Measurements from ENCODE around the gene ZNF23. TPM values are rescaled to one million over a fixed set of nuclear protein-coding genes. Genes with fewer than 3 reads are reported as not detected.

ZNF23 gene
- total RNA-seq, 1 experiment from 2014 or later: 11.6 TPM

- TF ChIP-seq, protein P1, sequence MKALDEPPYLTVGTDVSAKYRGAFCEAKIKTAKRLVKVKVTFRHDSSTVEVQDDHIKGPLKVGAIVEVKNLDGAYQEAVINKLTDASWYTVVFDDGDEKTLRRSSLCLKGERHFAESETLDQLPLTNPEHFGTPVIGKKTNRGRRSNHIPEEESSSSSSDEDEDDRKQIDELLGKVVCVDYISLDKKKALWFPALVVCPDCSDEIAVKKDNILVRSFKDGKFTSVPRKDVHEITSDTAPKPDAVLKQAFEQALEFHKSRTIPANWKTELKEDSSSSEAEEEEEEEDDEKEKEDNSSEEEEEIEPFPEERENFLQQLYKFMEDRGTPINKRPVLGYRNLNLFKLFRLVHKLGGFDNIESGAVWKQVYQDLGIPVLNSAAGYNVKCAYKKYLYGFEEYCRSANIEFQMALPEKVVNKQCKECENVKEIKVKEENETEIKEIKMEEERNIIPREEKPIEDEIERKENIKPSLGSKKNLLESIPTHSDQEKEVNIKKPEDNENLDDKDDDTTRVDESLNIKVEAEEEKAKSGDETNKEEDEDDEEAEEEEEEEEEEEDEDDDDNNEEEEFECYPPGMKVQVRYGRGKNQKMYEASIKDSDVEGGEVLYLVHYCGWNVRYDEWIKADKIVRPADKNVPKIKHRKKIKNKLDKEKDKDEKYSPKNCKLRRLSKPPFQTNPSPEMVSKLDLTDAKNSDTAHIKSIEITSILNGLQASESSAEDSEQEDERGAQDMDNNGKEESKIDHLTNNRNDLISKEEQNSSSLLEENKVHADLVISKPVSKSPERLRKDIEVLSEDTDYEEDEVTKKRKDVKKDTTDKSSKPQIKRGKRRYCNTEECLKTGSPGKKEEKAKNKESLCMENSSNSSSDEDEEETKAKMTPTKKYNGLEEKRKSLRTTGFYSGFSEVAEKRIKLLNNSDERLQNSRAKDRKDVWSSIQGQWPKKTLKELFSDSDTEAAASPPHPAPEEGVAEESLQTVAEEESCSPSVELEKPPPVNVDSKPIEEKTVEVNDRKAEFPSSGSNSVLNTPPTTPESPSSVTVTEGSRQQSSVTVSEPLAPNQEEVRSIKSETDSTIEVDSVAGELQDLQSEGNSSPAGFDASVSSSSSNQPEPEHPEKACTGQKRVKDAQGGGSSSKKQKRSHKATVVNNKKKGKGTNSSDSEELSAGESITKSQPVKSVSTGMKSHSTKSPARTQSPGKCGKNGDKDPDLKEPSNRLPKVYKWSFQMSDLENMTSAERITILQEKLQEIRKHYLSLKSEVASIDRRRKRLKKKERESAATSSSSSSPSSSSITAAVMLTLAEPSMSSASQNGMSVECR (CRISPR knock-in tag; IDR thresholded peaks at IDR 0.05; ENCODE audit: borderline replicate concordance): no peak
- no peak for TF ChIP-seq ERG (CRISPR knock-in tag; IDR thresholded peaks at IDR 0.05)
- TF ChIP-seq ATF1 (CRISPR knock-in tag; IDR thresholded peaks at IDR 0.05): no peak
- TF ChIP-seq, protein P2, sequence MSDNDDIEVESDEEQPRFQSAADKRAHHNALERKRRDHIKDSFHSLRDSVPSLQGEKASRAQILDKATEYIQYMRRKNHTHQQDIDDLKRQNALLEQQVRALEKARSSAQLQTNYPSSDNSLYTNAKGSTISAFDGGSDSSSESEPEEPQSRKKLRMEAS (CRISPR knock-in tag; IDR thresholded peaks at IDR 0.05): no peak
- no peak for TF ChIP-seq NR2C2 (CRISPR knock-in tag; IDR thresholded peaks at IDR 0.05)
- TF ChIP-seq ELF4 (CRISPR knock-in tag; IDR thresholded peaks at IDR 0.05; ENCODE audit: low read depth): no peak
These were observed 1.8 kb downstream of the ZNF23 start (continued) for GRCh38 chr16:71460236-71460635.

- no peak for TF ChIP-seq TCF7 (CRISPR knock-in tag; IDR thresholded peaks at IDR 0.05; ENCODE audit: low read depth)
- no peak for TF ChIP-seq ZMAT4 (CRISPR knock-in tag; IDR thresholded peaks at IDR 0.05)
- CTCF ChIA-PET: interaction anchor here (1.9 to 2.1 kb wide), 2 partner anchors 20 to 47 kb away, joined by 5 to 8 read pairs; no protein-coding TSS in a partner anchor
- no peaks in the 10 kb centered on the region; the same call in 1 of the 2 replicates for H3K27me3 Mint-ChIP-seq (ENCODE audit: low read depth)
- H3K4me3 Mint-ChIP-seq: no peak overlapping the region
- no peaks in the 10 kb centered on the region for H3K9me3 Mint-ChIP-seq
- peaks cover 17% of the 10 kb centered on the region for H3K4me1 Mint-ChIP-seq
- no peak for DNase-seq (ENCODE audit: low spot score)
- POLR2A ChIA-PET: interaction anchor here (0.6 kb wide), 1 partner anchor 91 kb away, joined by 7 read pairs; no protein-coding TSS in a partner anchor
- H3K36me3 Mint-ChIP-seq: peaks cover 9% of the 10 kb centered on the region
- ATAC-seq: no peak
- H3K27ac Mint-ChIP-seq: no peak overlapping the region
These were observed 2.5 kb downstream of the ZNF23 start for GRCh38 chr16:71459510-71459909.

DNA sequence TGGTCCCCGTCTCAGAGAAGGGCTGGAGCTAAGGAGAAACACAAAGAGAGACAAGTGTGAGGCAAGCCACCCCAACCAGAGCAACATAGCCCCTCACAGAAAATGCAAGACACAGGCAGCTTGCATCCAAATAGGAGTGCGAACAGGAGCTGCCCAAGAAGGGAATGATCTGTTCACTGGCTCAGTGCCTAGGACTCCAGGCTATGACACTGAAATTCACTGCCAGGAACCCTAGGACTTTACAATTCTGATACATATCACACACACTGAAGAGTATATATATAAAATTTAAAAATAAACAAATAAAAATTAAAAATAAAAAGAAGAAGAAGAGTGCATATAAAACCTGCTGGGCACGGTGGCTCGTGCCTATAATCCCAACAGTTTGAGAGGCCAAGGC is 5.2 kb downstream of the ZNF23 start:
- DNase-seq (ENCODE audit: low spot score) (no peak), ATAC-seq (no peak)
- Mint-ChIP-seq H3K36me3 (peaks cover 36% of the 10 kb centered on the region), H3K4me1 (peaks cover 8% of the 10 kb centered on the region; the same call in 1 of the 2 replicates), H3K4me3 (no peak overlapping the region), H3K9me3 (peaks cover 13% of the 10 kb centered on the region), H3K27me3 (ENCODE audit: low read depth) (no peaks in the 10 kb centered on the region; the same call in 1 of the 2 replicates), H3K27ac (no peak overlapping the region)
- POLR2A ChIA-PET: no interaction called here
- CTCF ChIA-PET: interaction anchor here (1.4 kb wide), 1 partner anchor 154 kb away, joined by 3 read pairs; no protein-coding TSS in a partner anchor
- TF ChIP-seq, protein P3, sequence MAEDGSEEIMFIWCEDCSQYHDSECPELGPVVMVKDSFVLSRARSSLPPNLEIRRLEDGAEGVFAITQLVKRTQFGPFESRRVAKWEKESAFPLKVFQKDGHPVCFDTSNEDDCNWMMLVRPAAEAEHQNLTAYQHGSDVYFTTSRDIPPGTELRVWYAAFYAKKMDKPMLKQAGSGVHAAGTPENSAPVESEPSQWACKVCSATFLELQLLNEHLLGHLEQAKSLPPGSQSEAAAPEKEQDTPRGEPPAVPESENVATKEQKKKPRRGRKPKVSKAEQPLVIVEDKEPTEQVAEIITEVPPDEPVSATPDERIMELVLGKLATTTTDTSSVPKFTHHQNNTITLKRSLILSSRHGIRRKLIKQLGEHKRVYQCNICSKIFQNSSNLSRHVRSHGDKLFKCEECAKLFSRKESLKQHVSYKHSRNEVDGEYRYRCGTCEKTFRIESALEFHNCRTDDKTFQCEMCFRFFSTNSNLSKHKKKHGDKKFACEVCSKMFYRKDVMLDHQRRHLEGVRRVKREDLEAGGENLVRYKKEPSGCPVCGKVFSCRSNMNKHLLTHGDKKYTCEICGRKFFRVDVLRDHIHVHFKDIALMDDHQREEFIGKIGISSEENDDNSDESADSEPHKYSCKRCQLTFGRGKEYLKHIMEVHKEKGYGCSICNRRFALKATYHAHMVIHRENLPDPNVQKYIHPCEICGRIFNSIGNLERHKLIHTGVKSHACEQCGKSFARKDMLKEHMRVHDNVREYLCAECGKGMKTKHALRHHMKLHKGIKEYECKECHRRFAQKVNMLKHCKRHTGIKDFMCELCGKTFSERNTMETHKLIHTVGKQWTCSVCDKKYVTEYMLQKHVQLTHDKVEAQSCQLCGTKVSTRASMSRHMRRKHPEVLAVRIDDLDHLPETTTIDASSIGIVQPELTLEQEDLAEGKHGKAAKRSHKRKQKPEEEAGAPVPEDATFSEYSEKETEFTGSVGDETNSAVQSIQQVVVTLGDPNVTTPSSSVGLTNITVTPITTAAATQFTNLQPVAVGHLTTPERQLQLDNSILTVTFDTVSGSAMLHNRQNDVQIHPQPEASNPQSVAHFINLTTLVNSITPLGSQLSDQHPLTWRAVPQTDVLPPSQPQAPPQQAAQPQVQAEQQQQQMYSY (CRISPR knock-in tag; IDR thresholded peaks at IDR 0.05): no peak
- TF ChIP-seq TCF7 (CRISPR knock-in tag; IDR thresholded peaks at IDR 0.05; ENCODE audit: low read depth): no peak
- no peak for TF ChIP-seq ZNF219 (CRISPR knock-in tag; IDR thresholded peaks at IDR 0.05; ENCODE audit: borderline replicate concordance)
- TF ChIP-seq MYBL2 (CRISPR knock-in tag; IDR thresholded peaks at IDR 0.05): no peak
- TF ChIP-seq, protein P4, sequence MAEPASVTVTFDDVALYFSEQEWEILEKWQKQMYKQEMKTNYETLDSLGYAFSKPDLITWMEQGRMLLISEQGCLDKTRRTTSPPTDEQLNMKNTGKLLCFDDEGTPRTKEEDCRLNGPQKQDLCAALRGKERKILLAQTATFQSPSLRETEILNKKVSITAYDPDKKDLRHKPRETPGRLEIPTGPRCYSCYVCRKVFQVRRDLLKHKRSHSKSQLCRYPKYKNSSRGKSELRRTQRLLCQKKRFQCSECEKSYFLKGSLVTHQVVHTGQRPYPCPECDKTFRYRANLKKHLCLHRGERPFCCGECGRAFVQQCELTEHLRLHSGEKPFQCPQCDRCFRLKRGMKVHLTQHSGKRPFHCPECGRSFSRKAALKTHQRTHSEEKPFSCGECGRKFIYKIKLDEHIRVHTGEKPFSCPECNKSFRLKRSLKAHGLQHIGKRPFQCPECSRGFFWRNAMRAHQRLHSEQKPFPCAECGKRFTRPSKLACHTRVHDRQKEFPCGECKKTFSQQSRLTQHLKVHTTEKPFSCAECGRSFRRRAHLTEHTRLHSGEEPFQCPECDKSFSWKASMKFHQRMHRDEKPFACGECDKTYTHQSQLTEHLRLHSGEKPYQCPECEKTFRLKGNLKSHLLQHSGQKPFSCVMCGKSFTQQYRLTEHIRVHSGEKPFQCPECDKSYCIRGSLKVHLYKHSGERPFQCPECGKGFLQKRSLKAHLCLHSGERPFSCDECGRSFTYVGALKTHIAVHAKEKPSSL (CRISPR knock-in tag; conservative IDR thresholded peaks at IDR 0.05): no peak
- TF ChIP-seq ZNF138 (CRISPR knock-in tag; conservative IDR thresholded peaks at IDR 0.05): no peak
- no peak for TF ChIP-seq CREM (CRISPR knock-in tag; IDR thresholded peaks at IDR 0.05)
- no peak for TF ChIP-seq IRF1 (CRISPR knock-in tag; IDR thresholded peaks at IDR 0.05)
- TF ChIP-seq, protein P5, sequence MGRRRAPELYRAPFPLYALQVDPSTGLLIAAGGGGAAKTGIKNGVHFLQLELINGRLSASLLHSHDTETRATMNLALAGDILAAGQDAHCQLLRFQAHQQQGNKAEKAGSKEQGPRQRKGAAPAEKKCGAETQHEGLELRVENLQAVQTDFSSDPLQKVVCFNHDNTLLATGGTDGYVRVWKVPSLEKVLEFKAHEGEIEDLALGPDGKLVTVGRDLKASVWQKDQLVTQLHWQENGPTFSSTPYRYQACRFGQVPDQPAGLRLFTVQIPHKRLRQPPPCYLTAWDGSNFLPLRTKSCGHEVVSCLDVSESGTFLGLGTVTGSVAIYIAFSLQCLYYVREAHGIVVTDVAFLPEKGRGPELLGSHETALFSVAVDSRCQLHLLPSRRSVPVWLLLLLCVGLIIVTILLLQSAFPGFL (CRISPR knock-in tag; IDR thresholded peaks at IDR 0.05; ENCODE audit: borderline replicate concordance): no peak
- no peak for TF ChIP-seq ZNF396 (CRISPR knock-in tag; IDR thresholded peaks at IDR 0.05; ENCODE audit: borderline replicate concordance)
- no peak for TF ChIP-seq ZNF121 (CRISPR knock-in tag; IDR thresholded peaks at IDR 0.05)
